GM20431 (cell line): ENCODE measurements around the gene APLP1.
"Not testable (repeated sequence)": the region's sequence is repeated elsewhere in the genome, so short reads cannot be mapped to it uniquely, and the experiment has no call there.

Experiments used
- in situ Hi-C: fragments of 300-500 bp; cut with MseI, MboI; formaldehyde crosslinking; loops from one replicate; pipeline ENCODE4 v1.15.0; 2020; ENCODE audit warnings: low sequenced_read_pairs; ENCODE audit not compliant: unreplicated experiment

The APLP1 gene

DNA sequence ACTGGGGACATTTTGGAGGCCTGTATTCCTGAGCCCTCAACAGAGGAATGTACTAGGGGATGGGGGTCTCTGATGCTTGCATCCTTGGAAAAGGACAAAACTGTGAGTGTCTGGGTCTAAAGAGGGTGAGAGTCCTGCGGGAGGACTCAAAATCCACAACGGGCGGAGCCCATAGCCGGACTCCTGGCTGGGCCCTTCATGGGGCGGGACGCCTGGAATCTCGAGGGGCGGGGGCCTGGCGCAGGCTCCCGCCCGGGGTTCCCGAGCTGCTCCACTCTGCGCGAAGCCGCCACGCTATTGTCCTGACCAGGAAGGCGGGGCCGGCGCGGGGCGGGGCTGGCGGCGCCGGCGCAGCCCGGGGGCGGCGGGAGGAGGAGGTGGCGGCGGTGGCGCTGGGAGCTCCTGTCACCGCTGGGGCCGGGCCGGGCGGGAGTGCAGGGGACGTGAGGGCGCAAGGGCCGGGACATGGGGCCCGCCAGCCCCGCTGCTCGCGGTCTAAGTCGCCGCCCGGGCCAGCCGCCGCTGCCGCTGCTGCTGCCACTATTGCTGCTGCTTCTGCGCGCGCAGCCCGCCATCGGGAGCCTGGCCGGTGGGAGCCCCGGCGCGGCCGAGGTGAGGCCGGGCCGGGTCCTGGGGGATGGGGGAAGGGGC lies at the start of gene APLP1:
TSS of gene APLP1 (plus strand) at position 403 of the 651 bp plus-strand sequence. CDS start at position 466, 63 bp downstream.
- in situ Hi-C loops = no loop called here

DNA sequence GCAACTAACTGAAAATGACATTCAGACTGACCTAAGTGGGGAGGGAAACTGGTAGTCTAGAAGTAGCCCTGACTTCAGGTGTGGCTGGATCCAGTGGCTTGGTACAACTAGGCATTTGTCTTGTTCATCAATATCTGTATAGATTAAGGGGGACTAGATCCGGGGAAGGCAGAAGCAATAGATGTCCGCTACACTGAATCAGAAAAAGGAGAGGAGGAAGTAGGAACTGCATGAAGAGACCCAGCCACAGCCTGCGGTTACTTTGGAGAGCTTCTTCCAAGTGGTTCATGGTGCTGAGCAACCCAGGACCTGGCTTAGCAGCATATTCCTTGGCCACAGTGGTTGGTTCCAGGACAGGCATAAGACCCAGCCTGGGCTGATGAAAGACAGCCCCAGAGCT lies 45.8 kb upstream of the APLP1 start:
- in situ Hi-C loops = no loop called here

GRCh38 chr19:35824150-35824549 lies 44.2 kb upstream of the APLP1 start:
- in situ Hi-C loops = no loop called here

- in situ Hi-C loops = no loop called here
These were observed 39.6 kb upstream of the APLP1 start for GRCh38 chr19:35828692-35829301.

DNA sequence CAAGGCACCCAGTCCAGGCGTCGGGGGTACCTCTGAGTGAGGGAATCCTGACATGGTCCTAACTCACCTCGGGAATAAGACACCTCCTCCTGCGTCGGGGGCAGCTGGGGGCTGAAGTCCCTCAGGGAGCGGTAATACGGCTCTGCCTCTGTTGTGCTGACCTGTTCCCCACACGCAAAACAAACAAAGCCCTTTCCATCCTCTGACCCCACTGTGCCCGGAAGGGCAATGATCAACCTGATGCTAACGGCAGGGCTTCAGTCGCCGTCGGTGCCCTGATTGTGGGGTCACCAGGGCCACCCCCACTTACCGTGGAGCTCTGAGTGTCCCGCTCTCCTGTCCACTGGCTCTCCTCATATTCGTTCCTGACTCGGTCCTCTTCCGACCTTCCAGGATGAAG lies 37.4 kb upstream of the APLP1 start:
- in situ Hi-C loops = no loop called here

GRCh38 chr19:35832054-35832453 lies 36.3 kb upstream of the APLP1 start:
- in situ Hi-C loops = no loop called here

- in situ Hi-C loops = no loop called here
These were observed 34.4 kb upstream of the APLP1 start for GRCh38 chr19:35833972-35834371.

DNA sequence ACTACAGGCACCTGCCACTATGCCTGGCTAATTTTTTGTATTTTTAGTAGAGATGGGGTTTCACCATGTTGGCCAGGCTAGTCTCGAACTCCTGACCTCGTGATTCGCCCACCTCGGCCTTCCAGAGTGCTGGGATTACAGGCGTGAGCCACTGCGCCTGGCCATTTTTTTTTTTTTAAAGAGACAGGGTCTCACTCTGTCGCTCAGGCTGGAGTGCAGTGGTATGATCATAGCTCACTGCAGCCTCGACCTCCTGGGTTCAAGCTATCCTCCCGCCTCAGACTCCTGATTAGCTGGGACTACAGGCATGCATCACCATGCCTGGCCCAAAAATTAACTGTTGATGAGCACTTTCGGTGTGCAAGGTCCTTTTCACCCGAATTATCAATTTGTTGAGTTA lies 32.3 kb upstream of the APLP1 start:
- in situ Hi-C loops = not testable (repeated sequence)

GRCh38 chr19:35841961-35842595 lies 26.3 kb upstream of the APLP1 start:
- in situ Hi-C loops = no loop called here

GRCh38 chr19:35842666-35843272 lies 25.6 kb upstream of the APLP1 start:
- in situ Hi-C loops = no loop called here

GRCh38 chr19:35843676-35844481 lies 24.5 kb upstream of the APLP1 start:
- in situ Hi-C loops = no loop called here

GRCh38 chr19:35844482-35845214 lies 23.7 kb upstream of the APLP1 start:
- in situ Hi-C loops = no loop called here

DNA sequence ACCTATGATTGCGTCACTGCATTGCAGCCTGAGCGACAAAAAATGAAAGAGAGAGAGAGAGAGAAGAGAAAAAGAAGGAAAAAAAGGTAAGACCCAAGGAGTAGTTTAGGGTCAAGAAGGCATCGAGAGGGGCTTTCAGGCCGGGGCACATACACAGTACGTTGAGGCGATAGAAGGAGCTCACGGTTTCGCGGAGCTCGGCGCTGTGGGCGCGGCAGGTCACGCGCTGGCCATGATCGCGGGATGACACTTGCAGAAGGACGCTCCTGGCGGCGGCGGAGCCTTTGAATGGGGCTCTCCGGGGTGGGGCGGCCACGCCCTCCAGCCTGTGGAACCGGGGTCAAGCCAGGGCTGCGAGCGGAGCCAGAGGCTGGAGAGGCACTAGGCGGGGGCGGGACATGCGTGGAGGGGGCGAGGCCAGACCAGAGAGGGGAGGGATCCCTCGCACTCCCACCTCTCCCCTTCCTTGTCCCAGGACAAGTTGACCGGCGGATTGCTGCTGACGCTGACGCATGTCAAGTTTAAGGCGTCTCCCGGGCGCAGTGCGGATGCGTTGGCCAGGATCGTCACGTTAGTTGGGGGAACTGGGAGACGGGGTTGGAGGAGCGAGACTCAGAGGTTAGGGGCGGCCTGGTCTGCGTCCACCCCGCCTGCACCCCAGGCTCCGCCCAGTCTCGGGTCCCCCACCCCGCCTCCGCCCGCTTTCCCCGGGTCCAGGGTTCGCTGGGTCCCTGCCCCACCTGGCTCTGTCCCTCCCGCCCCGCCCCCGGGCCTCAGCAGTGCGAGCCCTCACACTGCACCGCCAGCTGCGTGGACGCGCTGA lies 22.9 kb upstream of the APLP1 start:
- in situ Hi-C loops = no loop called here

GRCh38 chr19:35846038-35846668 lies 22.2 kb upstream of the APLP1 start:
- in situ Hi-C loops = no loop called here

GRCh38 chr19:35847911-35848310 lies 20.5 kb upstream of the APLP1 start:
- in situ Hi-C loops = no loop called here

DNA sequence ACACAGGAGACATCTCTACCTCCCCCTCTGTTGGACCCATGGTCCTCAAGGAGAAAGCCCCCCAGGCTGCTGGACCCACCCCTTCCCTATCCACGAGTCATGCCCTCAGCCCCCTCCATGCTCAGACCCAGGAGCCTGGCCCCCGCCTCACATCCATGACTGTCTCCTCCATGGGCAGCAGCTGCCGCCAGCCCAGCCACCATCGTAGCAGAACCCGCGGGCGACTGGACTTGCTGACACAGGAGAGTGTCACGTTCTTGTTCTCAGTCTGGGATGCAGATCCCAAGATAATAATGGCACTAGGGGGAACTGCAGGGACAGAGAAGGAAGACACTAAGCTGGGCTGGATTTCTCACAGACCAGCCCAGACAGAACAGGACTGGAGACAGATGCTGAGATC lies 19.9 kb upstream of the APLP1 start:
- in situ Hi-C loops = no loop called here

DNA sequence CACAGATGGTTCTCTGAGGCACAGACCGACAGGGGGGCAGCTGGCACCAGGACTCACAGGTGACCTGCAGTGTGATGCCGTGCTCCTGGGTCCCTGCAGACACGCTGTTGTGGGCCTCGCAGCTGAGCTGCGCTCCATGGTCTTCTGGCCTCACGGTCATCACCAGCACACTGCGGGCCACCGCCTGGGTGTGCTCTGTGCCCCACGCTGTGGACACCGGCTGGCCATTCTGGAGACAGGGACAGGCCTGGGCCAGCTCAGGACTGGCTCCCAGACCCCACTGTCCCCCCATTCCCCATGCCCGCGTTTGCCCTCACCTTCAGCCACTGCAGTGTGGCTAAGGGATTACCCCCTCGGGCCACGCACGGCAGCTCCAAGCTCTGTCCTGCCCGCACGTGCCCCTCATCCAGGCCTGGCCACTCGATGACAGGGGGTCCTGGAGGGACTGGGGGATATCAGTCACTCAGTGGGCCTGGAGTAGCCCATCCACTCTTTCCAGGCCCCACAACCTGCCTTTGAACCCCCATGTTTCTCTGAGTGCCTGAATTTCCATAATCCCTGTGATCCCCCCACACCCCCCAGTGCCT lies 19.4 kb upstream of the APLP1 start:
- in situ Hi-C loops = no loop called here
